HepG2 (cell line): ENCODE results near the gene TRPV6. TPM values are rescaled to one million over a fixed set of nuclear protein-coding genes. Genes with fewer than 3 reads are reported as not detected.

ENCODE experiments used
- ATAC-seq: fragments of 200-7000 bp; cut with Tn5 transposase; 3 replicates; pipeline ENCODE4 v1.9.1; 2020; ENCODE audit warnings: mild to moderate bottlenecking, moderate library complexity
- BruUV-seq: library from RNA; stranded (reverse); fragments of 400-500 nt; replicated peaks from 2 replicates; lab custom pipeline; 2021; lab: Mats Ljungman, UMichigan
- CTCF ChIA-PET: fragments of 300-600 bp; formaldehyde crosslinking; extraction: SDS; loops from one replicate; lab custom pipeline; 2021; ENCODE audit warnings: low total read pairs, inconsistent platforms, low intra/inter-chr PET ratio; lab: Yijun Ruan, JAX
- POLR2A ChIA-PET: fragments of 350-600 bp; sonication (Branson Sonifier 250); formaldehyde crosslinking; loops from one replicate; lab custom pipeline; 2020; ENCODE audit warnings: antibody characterized with exemption, inconsistent platforms; lab: Yijun Ruan, JAX
- DNase-seq: peaks from one replicate; pipeline ENCODE4 v3.0.0-alpha.2; 2015; ENCODE audit warnings: low spot score
- FAIRE-seq: peaks from 3 replicates; lab custom pipeline; 2011; peaks lifted over from hg19 to GRCh38; lab: Jason Lieb, UNC
- H2AFZ ChIP-seq: one replicate; pipeline ENCODE4 v1.6.1; 2011; ENCODE audit warnings: low read length, inconsistent platforms
- H3K27ac ChIP-seq: fragments of 300-600 bp; 3 replicates; pipeline ENCODE4 v1.8.0; 2011; ENCODE audit warnings: mixed run types, mild to moderate bottlenecking, mixed read lengths, low read length, inconsistent platforms; ENCODE audit not compliant: insufficient read depth; ENCODE audit errors: extremely low read length
- H3K27me3 ChIP-seq, 2 experiments: fragments of 200-600 bp in 1 of 2; 2 replicates in 1 of 2; 3 replicates in 1 of 2; pipeline versions ENCODE4 v1.6.0 to v1.8.0; 2011; ENCODE audit warnings: low read length in 2 of 2, mild to moderate bottlenecking in 2 of 2, moderate library complexity in 2 of 2, inconsistent platforms in 1 of 2; ENCODE audit not compliant: insufficient read depth in 2 of 2, control insufficient read depth in 1 of 2
- H3K36me3 ChIP-seq, 2 experiments: fragments of 200-600 bp in 1 of 2; replicated peaks in 1 of 2; 2 replicates in 1 of 2; 3 replicates in 1 of 2; pipeline versions ENCODE4 v1.5.1 to v1.8.0; 2011; ENCODE audit warnings: low read length in 2 of 2, inconsistent platforms in 1 of 2; ENCODE audit not compliant: insufficient read depth in 2 of 2, control insufficient read depth in 1 of 2
- H3K4me1 ChIP-seq: 2 replicates; pipeline ENCODE4 v1.5.1; 2012; ENCODE audit warnings: low read length, inconsistent platforms; ENCODE audit not compliant: insufficient read depth
- H3K4me2 ChIP-seq: 2 replicates; pipeline ENCODE4 v1.6.0; 2011; ENCODE audit warnings: low read depth, low read length, inconsistent platforms
- H3K4me3 ChIP-seq, 3 experiments: fragments of 200-600 bp in 1 of 3; sonication (generic), shearing (Covaris generic) in 1 of 3; replicated peaks in 1 of 3; 2 replicates each; pipeline ENCODE4 v1.5.1; 2011 to 2016; ENCODE audit warnings: low read length in 3 of 3, inconsistent platforms in 2 of 3, low read depth in 2 of 3, mild to moderate bottlenecking in 2 of 3, control low read depth in 1 of 3, mixed read lengths in 1 of 3; ENCODE audit not compliant: insufficient read depth in 1 of 3
- H3K79me2 ChIP-seq: one replicate; pipeline ENCODE4 v1.6.1; 2011; ENCODE audit warnings: low read length, inconsistent platforms; ENCODE audit not compliant: insufficient read depth
- H3K9ac ChIP-seq: 2 replicates; pipeline ENCODE4 v1.6.0; 2011; ENCODE audit warnings: mild to moderate bottlenecking, low read depth, low read length, inconsistent platforms; ENCODE audit not compliant: insufficient read depth
- H3K9me3 ChIP-seq: 2 replicates; pipeline ENCODE4 v1.5.1; 2012; ENCODE audit warnings: mild to moderate bottlenecking, low read length
- H4K20me1 ChIP-seq: 2 replicates; pipeline ENCODE4 v1.6.0; 2011; ENCODE audit warnings: inconsistent platforms, mild to moderate bottlenecking, low read length, moderate library complexity; ENCODE audit not compliant: insufficient read depth
- BORCS8-MEF2B ChIP-seq: sonication (generic); formaldehyde crosslinking; IDR thresholded peaks from 2 replicates; pipeline ENCODE4 v1.8.0; 2022; ENCODE audit warnings: mild to moderate bottlenecking, missing genetic modification reagents
- GABPB1 ChIP-seq: IDR thresholded peaks from 2 replicates; pipeline ENCODE4 v1.6.1; 2016; ENCODE audit warnings: mild to moderate bottlenecking, missing genetic modification reagents, moderate library complexity, missing compliant biosample characterization
- HNRNPLL ChIP-seq: fragments of 200-400 bp; formaldehyde crosslinking; IDR thresholded peaks from 2 replicates; pipeline ENCODE4 v1.6.1; 2017; ENCODE audit warnings: mild to moderate bottlenecking, low read depth, low read length; ENCODE audit not compliant: poor library complexity, severe bottlenecking
- MIXL1 ChIP-seq: IDR thresholded peaks from 2 replicates; pipeline ENCODE4 v1.6.1; 2016
- SNRNP70 ChIP-seq: fragments of 200-400 bp; formaldehyde crosslinking; IDR thresholded peaks from 2 replicates; pipeline ENCODE4 v1.6.1; 2017; ENCODE audit warnings: mild to moderate bottlenecking, low read depth, low read length, moderate library complexity
- ZFY ChIP-seq: sonication (generic); formaldehyde crosslinking; IDR thresholded peaks from 2 replicates; pipeline ENCODE4 v1.4.0; 2020; ENCODE audit warnings: missing genetic modification reagents
- ZNF251 ChIP-seq: sonication (generic); formaldehyde crosslinking; IDR thresholded peaks from 2 replicates; pipeline ENCODE4 v1.9.0; 2021; ENCODE audit warnings: mild to moderate bottlenecking, missing genetic modification reagents
- ZNF33A ChIP-seq: sonication (generic); formaldehyde crosslinking; IDR thresholded peaks from 2 replicates; pipeline ENCODE4 v1.5.1; 2020; ENCODE audit warnings: missing genetic modification reagents, mild to moderate bottlenecking, moderate library complexity, borderline replicate concordance
- ZNF570 ChIP-seq: sonication (generic); formaldehyde crosslinking; IDR thresholded peaks from 2 replicates; pipeline ENCODE4 v1.4.0; 2020; ENCODE audit warnings: mild to moderate bottlenecking, missing genetic modification reagents, borderline replicate concordance
- ZNF574 ChIP-seq: sonication (generic); formaldehyde crosslinking; IDR thresholded peaks from 2 replicates; pipeline ENCODE4 v1.4.0; 2020; ENCODE audit warnings: missing genetic modification reagents
- ZSCAN9 ChIP-seq: IDR thresholded peaks from 2 replicates; pipeline ENCODE4 v1.6.1; 2016; ENCODE audit warnings: borderline replicate concordance
- WGBS: methylation state at CpG from one replicate; pipeline ENCODE4 v1.1.6; 2017; ENCODE audit warnings: low lambda C conversion rate; 5-methylcytosine and 5-hydroxymethylcytosine counted together
- in situ Hi-C: cut with HindIII; loops from 2 replicates; pipeline ENCODE4 v1.10.0; 2017; ENCODE audit warnings: low pct_unique_long_range_greater_than_20kb; ENCODE audit not compliant: extremely low pct_ligation_motif_present
- intact Hi-C: fragments of 100-400 bp; cut with micrococcal nuclease; formaldehyde crosslinking; loops from one replicate; pipeline ENCODE4 v1.10.0; 2022; ENCODE audit not compliant: unreplicated experiment
- polyA plus RNA-seq, 8 experiments: library from polyadenylated mRNA; depleted of rRNA in 3 of 8; stranded (reverse) in 7 of 8; unstranded in 1 of 8; fragments of >200 nt; fragmentation: Illumina TruSeq in 4 of 8; extraction: Trizol in 4 of 8; gene quantifications; 2 replicates each; pipeline versions ENCODE4 v1.2.1 to v1.2.3, GENCODE V29; 2011 to 2016; ENCODE audit warnings: low read depth in 4 of 8, missing spikeins in 1 of 8, mixed read lengths in 1 of 8; ENCODE audit not compliant: insufficient read depth in 1 of 8
- total RNA-seq, 5 experiments: library from RNA; depleted of rRNA; stranded (reverse); fragments of >200 nt; fragmentation: Illumina TruSeq; extraction: Trizol; gene quantifications; 2 replicates each; pipeline ENCODE4 v1.2.3, GENCODE V29; 2016; ENCODE audit warnings: low read depth in 1 of 5
- TF ChIP-seq, protein P1 (sequence below): sonication (generic); formaldehyde crosslinking; IDR thresholded peaks from 2 replicates; pipeline ENCODE4 v1.4.0; 2020; ENCODE audit warnings: mild to moderate bottlenecking, missing genetic modification reagents
- TF ChIP-seq, protein P2 (sequence below): conservative IDR thresholded peaks from 2 replicates; pipeline ENCODE4 v1.6.1; 2018; ENCODE audit warnings: missing genetic modification reagents
- TF ChIP-seq, protein P3 (sequence below), 2 experiments: sonication (generic) in 1 of 2; formaldehyde crosslinking in 1 of 2; IDR thresholded peaks; 2 replicates each; pipeline versions ENCODE4 v1.4.0 to v1.6.1; 2018 to 2020; ENCODE audit warnings: missing genetic modification reagents in 2 of 2, borderline replicate concordance in 1 of 2, low read depth in 1 of 2, mild to moderate bottlenecking in 1 of 2, missing biosample characterization in 1 of 2

Gene TRPV6
- total and polyA plus RNA-seq, 2 of the 13 experiments (the other 11 are each of a cell fraction or from before 2014, with no cell fraction given): not detected

GRCh38 chr7:142854372-142855113, 31.0 kb downstream of the TRPV6 start, which contains the start of gene EPHB6:
TSS of gene EPHB6 (plus strand) at chr7:142855076. CDS start at chr7:142863228, 8,152 bp downstream.
- intact Hi-C loops (loop anchor here (1.0 kb wide), 2 partner anchors 12 to 149 kb away; no protein-coding TSS in a partner anchor), in situ Hi-C loops (no loop called here)
- CTCF ChIA-PET: interaction anchor here (1.4 to 2.3 kb wide), 4 partner anchors 12 to 360 kb away, joined by 3 to 18 read pairs (median 9); no protein-coding TSS in a partner anchor
- Histone ChIP-seq H3K4me3 (peak within 1 kb of the TSS; percentile 44 to 77 (median 70)), H2AFZ (no peak within 1 kb of the TSS), H3K79me2 (no peaks in the 10 kb centered on the region), H4K20me1 (no peaks in the 10 kb centered on the region), H3K36me3 (no peaks in the 10 kb centered on the region), H3K9ac (no peak within 1 kb of the TSS), H3K4me1 (no peaks in the 10 kb centered on the region), H3K9me3 (no peaks in the 10 kb centered on the region), H3K4me2 (peak within 1 kb of the TSS; percentile 100), H3K27ac (no peak within 1 kb of the TSS), H3K27me3 (peaks cover 1 to 32% of the 10 kb centered on the region in 2 experiments; a peak in 3 of 5 replicates)
- POLR2A ChIA-PET: no interaction called here
- TF ChIP-seq ZNF574 (CRISPR knock-in tag) (0 out of 2 replicates have a peak, but pooled peaks have one; percentile 14), BORCS8-MEF2B (CRISPR knock-in tag) (0 out of 2 replicates have a peak, but pooled peaks have one; percentile 10), ZNF251 (CRISPR knock-in tag) (no peak), SNRNP70 (no peak), ZSCAN9 (no peak), HNRNPLL (peak; percentile 97), ZFY (CRISPR knock-in tag) (0 out of 2 replicates have a peak, but pooled peaks have one; percentile 29), MIXL1 (CRISPR knock-in tag) (no peak), ZNF33A (no peak), GABPB1 (CRISPR knock-in tag) (peak; percentile 49; the same call in 1 of the 2 replicates), ZNF570 (CRISPR knock-in tag) (no peak)
- TF ChIP-seq, protein P1, sequence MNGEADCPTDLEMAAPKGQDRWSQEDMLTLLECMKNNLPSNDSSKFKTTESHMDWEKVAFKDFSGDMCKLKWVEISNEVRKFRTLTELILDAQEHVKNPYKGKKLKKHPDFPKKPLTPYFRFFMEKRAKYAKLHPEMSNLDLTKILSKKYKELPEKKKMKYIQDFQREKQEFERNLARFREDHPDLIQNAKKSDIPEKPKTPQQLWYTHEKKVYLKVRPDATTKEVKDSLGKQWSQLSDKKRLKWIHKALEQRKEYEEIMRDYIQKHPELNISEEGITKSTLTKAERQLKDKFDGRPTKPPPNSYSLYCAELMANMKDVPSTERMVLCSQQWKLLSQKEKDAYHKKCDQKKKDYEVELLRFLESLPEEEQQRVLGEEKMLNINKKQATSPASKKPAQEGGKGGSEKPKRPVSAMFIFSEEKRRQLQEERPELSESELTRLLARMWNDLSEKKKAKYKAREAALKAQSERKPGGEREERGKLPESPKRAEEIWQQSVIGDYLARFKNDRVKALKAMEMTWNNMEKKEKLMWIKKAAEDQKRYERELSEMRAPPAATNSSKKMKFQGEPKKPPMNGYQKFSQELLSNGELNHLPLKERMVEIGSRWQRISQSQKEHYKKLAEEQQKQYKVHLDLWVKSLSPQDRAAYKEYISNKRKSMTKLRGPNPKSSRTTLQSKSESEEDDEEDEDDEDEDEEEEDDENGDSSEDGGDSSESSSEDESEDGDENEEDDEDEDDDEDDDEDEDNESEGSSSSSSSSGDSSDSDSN (CRISPR knock-in tag): peak; percentile 10; the same call in 1 of the 2 replicates
- TF ChIP-seq, protein P2, sequence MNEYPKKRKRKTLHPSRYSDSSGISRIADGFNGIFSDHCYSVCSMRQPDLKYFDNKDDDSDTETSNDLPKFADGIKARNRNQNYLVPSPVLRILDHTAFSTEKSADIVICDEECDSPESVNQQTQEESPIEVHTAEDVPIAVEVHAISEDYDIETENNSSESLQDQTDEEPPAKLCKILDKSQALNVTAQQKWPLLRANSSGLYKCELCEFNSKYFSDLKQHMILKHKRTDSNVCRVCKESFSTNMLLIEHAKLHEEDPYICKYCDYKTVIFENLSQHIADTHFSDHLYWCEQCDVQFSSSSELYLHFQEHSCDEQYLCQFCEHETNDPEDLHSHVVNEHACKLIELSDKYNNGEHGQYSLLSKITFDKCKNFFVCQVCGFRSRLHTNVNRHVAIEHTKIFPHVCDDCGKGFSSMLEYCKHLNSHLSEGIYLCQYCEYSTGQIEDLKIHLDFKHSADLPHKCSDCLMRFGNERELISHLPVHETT (CRISPR knock-in tag): no peak
- TF ChIP-seq, protein P3, sequence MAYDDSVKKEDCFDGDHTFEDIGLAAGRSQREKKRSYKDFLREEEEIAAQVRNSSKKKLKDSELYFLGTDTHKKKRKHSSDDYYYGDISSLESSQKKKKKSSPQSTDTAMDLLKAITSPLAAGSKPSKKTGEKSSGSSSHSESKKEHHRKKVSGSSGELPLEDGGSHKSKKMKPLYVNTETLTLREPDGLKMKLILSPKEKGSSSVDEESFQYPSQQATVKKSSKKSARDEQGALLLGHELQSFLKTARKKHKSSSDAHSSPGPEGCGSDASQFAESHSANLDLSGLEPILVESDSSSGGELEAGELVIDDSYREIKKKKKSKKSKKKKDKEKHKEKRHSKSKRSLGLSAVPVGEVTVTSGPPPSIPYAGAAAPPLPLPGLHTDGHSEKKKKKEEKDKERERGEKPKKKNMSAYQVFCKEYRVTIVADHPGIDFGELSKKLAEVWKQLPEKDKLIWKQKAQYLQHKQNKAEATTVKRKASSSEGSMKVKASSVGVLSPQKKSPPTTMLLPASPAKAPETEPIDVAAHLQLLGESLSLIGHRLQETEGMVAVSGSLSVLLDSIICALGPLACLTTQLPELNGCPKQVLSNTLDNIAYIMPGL (CRISPR knock-in tag; IDR thresholded peaks at IDR 0.05; ENCODE audit: borderline replicate concordance in 1 of 2, low read depth in 1 of 2): 0 out of 4 replicates have a peak, but pooled peaks of 1 of the 2 experiments have one; percentile 9
- no peak for FAIRE-seq
- no peak for DNase-seq
- peak; percentile 72 for ATAC-seq
- 5% methylated on average over 37 of the region's 70 CpGs for WGBS
- no TSS peak for BruUV-seq
